Stimulated activated CD4-positive, alpha-beta T cell treated with anti-CD3 and anti-CD28 coated beads, Interleukin-2, amount 100 ng/mL, for 4 hours (primary cell): Measurements from ENCODE around the gene TUBG2.
"Not testable (repeated sequence)": the region's sequence is repeated elsewhere in the genome, so short reads cannot be mapped to it uniquely, and the experiment has no call there.

ENCODE experiments used
- DNase-seq: peaks from one replicate; pipeline ENCODE4 v3.0.0-alpha.2; 2020; ENCODE audit warnings: low read depth

Gene TUBG2

DNA sequence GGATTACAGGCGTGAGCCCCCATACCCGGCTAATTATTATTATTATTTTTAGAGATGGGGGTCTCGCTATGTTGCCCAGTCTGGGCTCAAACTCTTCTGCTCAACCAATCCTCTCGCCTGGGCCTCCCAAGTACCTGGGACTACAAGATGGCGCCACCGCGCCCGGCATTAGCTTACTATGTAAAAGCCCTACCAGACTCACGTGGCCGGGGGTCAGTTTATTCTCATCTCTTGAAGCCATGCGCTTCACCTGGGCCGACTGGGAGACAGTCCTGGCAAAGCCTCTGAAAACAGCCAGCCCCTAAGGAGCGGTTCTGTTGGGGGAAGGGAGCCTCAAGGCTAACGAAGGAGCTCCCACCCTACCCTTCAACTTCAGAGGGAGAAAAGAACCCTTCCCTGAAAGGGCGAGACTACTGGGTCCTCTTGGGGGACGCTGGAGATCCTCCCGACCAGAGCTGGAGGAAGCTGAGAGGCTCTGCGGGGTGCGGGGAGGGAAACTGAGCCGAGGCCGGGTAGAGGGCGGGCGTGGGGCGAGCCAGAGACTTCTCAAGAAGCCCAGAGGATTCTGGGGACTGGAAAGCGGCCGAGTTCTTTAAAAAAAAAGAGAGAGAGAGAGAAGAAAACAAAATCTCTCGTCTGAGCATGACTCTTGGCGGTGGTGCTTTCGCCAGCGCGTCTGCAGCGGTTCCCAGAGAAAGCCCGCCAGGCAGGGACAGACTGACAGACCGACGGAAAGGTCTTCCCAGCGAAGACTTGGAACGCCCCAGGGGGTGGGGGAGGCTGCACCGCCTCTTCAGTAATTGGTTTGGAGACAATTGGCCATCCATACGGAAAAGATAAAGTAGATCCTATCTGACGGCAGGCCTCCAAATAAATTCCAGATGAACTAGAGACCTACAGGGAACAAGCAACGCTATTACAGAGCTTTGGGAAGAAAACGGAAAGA, 5.6 kb upstream of the TUBG2 start:
- no peak for DNase-seq

- no peak for DNase-seq
Observed at GRCh38 chr17:42655528-42655927, 3.6 kb upstream of the TUBG2 start.

DNA sequence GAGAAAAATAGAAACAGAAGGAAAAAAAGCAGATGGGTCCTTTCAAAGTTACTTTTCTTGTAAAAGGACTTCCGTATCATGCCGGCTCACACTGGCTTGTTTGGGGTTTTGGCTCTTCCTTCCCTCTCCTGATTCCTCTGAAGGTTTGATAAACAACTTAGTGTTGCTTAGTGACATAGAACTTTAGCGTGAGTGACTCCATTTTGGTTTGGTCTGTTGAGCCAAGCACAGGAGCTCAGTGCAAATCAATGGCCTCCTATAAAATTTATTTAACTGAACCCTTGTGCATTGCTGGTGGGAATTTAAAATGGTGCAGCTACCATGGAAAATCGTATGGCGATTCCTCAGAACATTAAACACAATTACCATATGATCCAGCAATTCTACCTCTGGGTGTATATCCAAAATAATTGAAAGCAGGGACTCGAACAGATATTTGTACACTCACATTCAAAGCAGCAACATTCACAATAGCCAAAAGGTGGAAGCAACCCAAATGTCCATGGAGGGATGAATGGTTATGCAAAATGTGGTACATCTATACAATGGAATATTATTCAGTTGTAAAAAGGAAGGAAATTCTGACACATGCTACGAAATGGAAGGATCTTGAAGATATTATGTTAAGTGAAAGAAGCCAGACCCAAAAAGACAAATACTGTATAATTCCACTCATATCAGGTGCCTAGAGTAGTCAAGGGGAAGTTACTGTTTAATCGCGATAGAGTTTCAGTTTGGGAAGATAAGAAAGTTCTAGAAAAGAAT, 1.1 kb upstream of the TUBG2 start:
- no peak for DNase-seq

GRCh38 chr17:42659932-42660274, 819 bp downstream of the TUBG2 start:
- not testable (repeated sequence) for DNase-seq

GRCh38 chr17:42660692-42661345, 1.7 kb downstream of the TUBG2 start:
- no peak for DNase-seq

GRCh38 chr17:42665581-42666001, 6.5 kb downstream of the TUBG2 start:
- no peak for DNase-seq

DNA sequence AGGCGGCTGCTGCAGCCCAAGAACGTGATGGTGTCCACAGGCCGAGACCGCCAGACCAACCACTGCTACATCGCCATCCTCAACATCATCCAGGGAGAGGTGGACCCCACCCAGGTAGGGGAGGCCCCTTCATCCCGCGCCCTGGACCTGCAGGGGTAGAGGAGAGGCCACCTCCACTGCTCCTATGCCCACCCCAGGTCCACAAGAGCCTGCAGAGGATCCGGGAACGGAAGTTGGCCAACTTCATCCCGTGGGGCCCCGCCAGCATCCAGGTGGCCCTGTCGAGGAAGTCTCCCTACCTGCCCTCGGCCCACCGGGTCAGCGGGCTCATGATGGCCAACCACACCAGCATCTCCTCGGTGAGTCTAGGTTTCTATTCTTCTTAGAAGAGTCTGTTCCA, 7.0 kb downstream of the TUBG2 start:
- DNase-seq, result not testable (repeated sequence)

DNA sequence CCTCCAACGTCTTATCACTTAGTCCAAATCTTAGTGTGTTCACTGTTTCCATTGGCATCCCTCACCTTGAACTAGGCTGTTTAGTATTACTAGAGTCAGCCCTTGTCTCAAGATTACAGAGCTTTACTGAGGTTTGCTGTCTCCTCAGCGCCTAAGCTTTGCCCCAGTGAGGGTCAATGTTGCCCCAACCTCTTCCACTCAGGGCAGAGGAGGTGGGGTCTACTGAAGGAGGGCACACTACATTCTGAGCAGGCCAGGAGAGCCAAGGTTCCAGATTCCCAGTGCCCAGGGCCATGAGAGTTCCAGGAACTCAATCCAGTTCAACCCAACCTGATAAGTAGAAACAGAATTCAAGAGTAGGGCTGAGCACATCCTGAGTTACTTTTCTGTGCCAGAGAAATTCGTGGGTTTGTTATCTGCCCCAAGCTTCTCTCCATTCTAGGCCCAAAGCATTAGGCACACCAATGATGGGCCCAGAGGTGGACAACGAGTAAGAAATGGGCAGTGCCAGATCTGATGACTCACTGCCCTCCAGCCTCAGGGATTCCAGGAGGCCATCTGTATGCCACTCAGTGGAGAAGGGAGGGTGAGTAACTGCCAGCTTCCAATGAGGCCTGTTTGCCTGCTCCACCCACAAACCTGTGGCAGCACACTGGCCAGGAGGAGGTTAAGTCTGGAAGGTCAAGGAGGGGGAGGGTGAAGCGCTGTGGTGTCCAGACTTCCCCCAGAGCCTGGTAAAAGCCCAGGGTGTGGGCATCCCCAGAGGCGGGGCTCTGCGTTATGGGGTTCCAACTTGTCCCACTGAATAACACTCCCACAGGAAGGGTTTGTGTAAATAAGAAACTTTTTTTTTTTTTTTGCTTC, 8.2 kb downstream of the TUBG2 start:
- no peak for DNase-seq

DNA sequence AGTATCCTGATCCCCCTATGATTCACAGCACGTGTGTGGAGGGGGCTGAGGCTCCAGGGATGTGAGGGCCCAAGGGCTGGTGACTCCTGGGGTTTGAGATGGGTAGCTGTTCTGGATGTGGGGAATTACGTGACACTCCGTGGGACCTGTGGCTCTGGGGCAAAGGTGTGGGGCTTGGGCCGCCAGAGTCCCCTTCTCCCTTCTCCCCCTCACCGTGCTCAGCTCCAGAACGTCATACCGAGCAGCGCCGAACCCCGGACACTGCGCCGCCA, 10.6 kb downstream of the TUBG2 start:
- no peak for DNase-seq

- no peak for DNase-seq
Observed at GRCh38 chr17:42669977-42670788, 11.1 kb downstream of the TUBG2 start.

GRCh38 chr17:42670789-42671657, 11.9 kb downstream of the TUBG2 start:
- DNase-seq, result no peak

DNA sequence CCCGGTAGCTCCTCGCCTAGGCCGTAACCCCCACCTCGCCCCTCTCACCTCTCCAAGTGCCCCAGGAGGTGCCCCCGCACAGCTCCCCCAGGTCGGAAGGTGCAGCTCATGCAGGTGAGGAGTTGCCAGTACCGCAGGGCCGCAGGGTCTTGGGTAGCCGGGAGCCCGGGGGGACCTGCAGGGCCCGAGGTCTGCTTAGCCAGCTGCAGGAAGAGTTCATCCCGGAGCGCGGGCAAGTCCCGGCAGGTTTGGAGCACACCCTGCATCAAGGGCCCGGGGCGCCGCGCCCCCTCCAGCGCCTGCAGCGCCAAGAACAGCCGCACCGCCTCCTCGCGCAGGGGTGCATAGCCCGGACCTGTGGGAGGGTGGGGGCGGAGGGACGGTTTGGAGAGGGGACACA, 13.0 kb downstream of the TUBG2 start:
- DNase-seq, result no peak

DNA sequence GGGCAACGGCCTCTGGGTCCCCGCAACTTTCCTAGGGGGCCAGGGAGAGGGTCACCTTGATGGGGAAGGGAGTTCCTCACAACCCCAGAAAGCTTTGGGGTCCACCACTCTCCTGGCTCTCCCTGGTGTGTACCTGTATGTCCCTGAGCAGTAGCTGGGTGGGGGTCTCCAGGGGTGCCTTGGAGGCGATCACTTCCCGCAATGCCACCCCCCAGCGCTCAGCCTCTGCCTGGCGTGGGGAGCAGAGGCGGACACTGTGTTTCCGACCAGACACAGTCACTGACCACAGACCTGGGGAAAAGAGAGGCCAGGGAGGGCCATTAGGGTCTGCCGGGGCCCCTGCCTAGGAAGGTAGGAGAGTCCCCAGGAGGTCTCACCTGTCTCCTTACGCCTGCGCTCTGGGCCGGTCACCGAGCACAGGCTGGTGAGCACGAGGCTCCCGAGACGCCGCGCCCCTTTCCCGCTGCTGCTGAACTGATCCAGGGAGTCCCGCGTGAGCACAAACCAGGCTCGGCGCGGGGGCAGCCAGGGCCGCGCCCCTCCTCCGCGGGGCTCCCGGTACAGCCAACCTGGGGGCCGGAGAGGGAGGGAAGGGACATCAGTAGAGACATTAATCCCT, 14.3 kb downstream of the TUBG2 start:
- DNase-seq, result no peak

DNA sequence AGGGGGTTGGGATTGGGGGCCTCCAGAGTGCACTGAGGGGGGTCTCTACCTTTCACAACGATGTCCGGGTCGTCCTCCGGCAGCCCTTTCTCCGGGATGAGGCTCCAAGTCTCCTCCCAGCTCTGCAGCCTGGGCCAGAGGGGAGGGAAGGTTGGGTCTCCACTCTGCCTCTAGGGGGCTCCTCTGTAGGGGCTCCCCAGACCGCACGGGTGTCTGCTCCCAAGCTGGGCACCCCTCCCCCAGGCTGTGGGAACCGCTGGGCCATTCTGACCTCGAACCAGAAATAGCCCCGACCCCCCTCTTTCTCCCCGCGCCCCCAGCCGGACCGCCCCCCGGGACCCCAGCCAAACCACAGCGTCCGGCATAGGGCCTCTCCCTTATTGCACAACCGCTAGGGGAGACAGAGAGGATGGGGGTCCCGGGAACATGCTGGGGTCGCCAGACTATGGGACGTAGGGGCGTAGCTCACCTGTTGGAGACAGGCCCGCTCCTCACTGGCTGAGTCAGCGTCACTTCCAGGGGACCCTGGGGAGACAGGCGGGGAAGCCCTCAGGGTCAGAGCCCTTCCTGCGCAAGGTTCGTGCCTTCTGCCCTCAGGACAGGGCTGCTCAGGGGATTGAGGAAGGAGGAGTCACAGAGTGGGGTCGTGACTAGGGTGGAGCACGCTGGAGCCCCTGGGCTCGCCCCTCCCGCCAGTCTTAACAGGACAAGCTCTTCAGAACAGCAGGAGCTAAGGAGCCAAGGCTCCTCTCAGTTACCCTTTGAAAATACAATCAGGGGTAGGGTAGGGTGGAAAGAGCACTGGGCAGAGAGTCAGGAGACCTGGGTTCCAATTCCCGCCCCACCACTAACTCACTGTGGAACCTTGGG, 15.0 kb downstream of the TUBG2 start:
- DNase-seq, result no peak

- DNase-seq, result no peak
Observed at GRCh38 chr17:42674755-42675347, 15.8 kb downstream of the TUBG2 start.

GRCh38 chr17:42675348-42675964, 16.4 kb downstream of the TUBG2 start:
- DNase-seq, result no peak

DNA sequence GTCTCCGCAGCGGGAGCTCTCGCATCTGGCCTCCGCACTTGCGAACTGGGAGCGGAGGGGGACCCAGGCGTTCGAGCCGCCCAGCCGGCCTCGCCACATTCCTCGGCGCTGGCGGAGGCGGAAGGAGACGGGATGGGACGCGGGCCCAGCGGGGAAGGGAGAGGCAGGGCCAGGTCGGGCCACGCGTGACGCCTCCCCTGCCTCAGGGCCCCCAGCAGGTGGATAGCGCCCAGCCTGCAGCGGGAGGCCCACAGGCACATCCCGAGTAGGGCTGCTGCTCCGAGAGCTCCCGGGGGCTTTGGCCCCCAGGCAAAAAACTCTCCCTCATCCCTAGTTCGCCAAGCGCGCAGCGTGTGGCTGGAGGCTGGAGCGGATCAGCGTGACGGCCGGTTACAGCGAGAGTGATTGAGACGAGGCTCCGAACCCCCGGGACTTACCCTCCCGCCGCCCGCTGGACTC, 16.9 kb downstream of the TUBG2 start:
- DNase-seq, result no peak
